ENCODE results near the gene HPRT1. TPM values are rescaled to one million over a fixed set of nuclear protein-coding genes. Genes with fewer than 3 reads are reported as not detected.

The HPRT1 gene
- total RNA-seq, 3 donors from 2014 or later = 8.0 to 15.1 (median 11.9) TPM

DNA sequence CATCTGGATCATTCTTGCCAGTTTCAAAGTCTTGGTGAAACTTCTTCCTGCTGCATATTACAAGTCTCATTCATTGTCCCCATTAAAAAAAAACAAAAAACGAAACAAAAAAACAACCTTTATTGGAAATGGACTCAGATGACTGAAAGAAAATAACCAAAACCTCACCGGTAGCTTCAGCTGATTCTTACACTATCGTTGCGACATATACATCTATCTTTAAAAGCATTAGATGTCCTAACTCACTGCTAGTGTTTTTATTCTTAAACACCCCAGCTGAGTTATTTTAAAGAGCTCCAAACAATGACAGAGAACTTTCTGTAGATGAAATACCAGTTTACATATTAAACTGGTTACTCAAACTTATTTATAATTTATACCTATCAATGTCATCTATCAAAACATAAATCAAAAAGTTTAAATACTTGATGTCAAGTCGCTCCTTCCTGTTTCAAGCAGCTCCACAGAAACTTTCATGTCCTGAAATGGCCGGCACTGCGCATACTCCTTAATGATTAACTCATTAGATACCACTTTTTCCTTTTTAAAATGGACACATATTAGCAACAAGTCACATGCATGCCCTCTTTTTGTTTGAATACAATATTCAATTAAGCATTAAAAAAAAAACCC is 87.2 kb downstream of the HPRT1 start:
- no peaks in the 10 kb centered on the region for H3K4me1 ChIP-seq
- no peak for DNase-seq (ENCODE audit: low spot score in 2 of 2)
- no peak overlapping the region for H3K4me3 ChIP-seq
- H3K36me3 ChIP-seq = no peaks in the 10 kb centered on the region
- peaks cover 2 to 96% of the 10 kb centered on the region in 2 donors for H3K27me3 ChIP-seq
- intact Hi-C loops (cut with DNase I; ENCODE audit: low total_unique reads) = no loop called here
- H3K27ac ChIP-seq = no peak overlapping the region
- TF ChIP-seq, protein P1, sequence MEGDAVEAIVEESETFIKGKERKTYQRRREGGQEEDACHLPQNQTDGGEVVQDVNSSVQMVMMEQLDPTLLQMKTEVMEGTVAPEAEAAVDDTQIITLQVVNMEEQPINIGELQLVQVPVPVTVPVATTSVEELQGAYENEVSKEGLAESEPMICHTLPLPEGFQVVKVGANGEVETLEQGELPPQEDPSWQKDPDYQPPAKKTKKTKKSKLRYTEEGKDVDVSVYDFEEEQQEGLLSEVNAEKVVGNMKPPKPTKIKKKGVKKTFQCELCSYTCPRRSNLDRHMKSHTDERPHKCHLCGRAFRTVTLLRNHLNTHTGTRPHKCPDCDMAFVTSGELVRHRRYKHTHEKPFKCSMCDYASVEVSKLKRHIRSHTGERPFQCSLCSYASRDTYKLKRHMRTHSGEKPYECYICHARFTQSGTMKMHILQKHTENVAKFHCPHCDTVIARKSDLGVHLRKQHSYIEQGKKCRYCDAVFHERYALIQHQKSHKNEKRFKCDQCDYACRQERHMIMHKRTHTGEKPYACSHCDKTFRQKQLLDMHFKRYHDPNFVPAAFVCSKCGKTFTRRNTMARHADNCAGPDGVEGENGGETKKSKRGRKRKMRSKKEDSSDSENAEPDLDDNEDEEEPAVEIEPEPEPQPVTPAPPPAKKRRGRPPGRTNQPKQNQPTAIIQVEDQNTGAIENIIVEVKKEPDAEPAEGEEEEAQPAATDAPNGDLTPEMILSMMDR (IDR thresholded peaks at IDR 0.05) = no peak
- no peak for TF ChIP-seq POLR2A (IDR thresholded peaks at IDR 0.05)
- TF ChIP-seq POLR2AphosphoS5 (IDR thresholded peaks at IDR 0.05) = no peak
- no peaks in the 10 kb centered on the region for H3K9me3 ChIP-seq

DNA sequence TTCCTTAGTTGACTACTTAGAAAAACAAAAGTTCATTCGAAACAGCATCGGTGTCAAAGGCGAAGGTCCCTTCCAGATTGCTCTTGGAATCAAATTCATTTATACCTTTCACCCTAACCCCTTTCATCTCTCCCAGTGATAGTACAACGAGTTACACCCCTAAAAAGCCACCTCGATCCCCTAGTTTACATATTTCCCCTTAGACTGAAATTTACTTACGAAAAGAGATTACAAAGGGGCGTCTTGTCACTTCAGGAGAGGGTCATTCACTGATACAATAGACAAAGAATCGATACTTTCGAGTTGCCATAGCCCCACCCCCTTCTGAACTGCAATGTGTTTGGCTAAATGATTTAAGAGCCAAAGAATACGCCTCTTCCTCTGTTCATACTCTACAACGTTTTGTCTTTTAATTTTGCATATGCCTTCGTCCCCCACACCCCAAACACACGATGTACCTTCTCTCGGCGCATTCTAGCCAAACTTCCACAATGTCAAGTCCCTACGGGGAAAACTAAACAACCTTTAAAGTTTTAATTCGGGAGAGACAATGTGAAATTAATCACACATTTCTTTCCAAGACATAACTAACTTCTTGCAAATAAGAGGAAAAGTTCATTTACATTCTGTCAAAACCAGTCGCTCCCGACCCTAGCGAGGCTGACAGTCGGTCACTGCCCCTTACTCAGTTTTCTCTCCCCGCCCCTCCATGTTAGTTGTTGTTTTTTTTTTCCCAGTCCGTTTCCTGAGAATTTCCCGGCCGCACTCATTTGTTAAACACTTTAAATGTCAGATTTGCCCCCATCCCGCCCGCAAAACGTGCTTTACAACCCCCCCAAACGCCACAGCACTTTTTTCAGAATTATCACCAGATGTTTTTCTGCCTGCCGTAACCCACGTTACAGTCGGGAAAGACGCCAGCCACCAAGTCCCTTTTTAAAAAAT is 88.6 kb downstream of the HPRT1 start:
- TF ChIP-seq POLR2AphosphoS5 (IDR thresholded peaks at IDR 0.05) = no peak
- no peak for TF ChIP-seq POLR2A (IDR thresholded peaks at IDR 0.05)
- TF ChIP-seq, protein P1 (IDR thresholded peaks at IDR 0.05) = no peak
- intact Hi-C loops (cut with DNase I; ENCODE audit: low total_unique reads) = no loop called here

More for the DNA sequence above, 88.6 kb downstream of the HPRT1 start:
- Histone ChIP-seq H3K4me1 (no peaks in the 10 kb centered on the region), H3K4me3 (peak overlapping the region; percentile 46 to 64 (median 48)), H3K27ac (peak overlapping the region; percentile 14 to 50), H3K9me3 (no peaks in the 10 kb centered on the region), H3K27me3 (peaks cover 2 to 91% of the 10 kb centered on the region in 2 donors), H3K36me3 (no peaks in the 10 kb centered on the region)
- no peak for DNase-seq (ENCODE audit: low spot score in 2 of 2)

Other genes with a start within 250 kb of the HPRT1 start
- gene CCDC160, start 223.0 kb upstream of the HPRT1 start, total RNA-seq = 1 to 10 TPM in 2 of 3 donors, under 1 TPM in 1; 0.16 to 3.6 (median 2.0) TPM
- gene PHF6, start 86.9 kb upstream of the HPRT1 start, total RNA-seq = 10 to 100 TPM in 2 of 3 donors, 1 to 10 TPM in 1; 9.9 to 20.5 (median 15.7) TPM
- gene PLAC1, start 198.3 kb downstream of the HPRT1 start, total RNA-seq = not detected